HG02852 (cell line): ENCODE data around the gene MOB2.
"Not testable (repeated sequence)": the region's sequence is repeated elsewhere in the genome, so short reads cannot be mapped to it uniquely, and the experiment has no call there.

ENCODE experiments used
- ATAC-seq: cut with Tn5 transposase; IDR thresholded peaks from one replicate; pipeline ENCODE4 v1.9.1; 2021; ENCODE audit warnings: mild to moderate bottlenecking, moderate library complexity; ENCODE audit not compliant: unreplicated experiment

The MOB2 gene

DNA sequence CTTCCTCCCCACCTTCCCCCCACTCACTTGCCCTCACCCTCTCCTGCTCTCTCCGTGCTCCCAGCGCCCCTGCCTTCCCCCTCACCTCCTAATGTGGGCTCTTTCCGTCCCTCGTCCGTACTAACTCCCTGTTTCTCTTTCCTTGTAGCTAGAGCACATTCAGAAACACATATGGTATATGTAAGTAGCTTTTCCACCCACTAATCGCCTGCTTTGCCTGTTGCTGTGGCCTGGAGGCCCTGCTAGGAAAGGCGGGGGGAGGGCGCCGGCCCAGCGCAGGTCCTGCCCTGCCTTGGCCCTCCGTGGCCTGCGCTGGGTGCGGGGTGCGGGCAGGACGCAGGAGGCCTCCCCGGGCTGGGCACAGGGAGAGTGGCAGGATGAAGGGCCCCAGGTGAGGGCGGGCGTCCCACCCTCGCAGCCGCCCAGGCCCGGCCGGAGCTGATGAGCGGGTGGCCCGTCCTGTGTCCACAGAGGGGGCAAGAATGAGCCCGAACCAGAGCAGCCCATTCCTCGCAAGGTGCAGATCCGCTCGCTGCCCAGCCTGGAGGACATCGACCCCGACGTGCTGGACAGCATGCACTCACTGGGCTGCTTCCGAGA, 41.7 kb downstream of the MOB2 start:
- ATAC-seq = no peak

- no peak for ATAC-seq
Measured at GRCh38 chr11:1444321-1444720, 42.3 kb downstream of the MOB2 start.

DNA sequence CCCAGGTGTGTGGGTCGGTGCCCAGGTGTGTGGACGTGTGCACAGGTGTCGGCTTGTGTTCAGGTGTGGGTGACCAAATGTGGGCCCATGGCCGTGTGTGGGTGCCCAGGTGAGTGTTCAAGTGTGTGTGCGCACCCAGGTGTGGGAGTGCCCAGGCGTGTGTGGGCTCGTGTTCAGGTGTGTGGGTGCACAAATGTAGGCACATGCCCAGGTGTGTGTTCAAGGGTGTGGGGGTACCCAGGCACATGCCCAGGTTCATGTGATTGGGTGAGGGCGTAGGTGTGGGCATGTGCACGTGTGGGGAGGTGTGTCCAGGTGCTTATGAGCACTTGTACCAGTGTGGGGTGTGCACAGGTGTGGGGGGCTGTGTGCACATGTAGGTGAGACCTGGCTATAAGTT, 42.8 kb downstream of the MOB2 start:
- no peak for ATAC-seq

GRCh38 chr11:1442807-1443366, 43.7 kb downstream of the MOB2 start:
- no peak for ATAC-seq

GRCh38 chr11:1442163-1442562, 44.4 kb downstream of the MOB2 start:
- ATAC-seq = no peak

DNA sequence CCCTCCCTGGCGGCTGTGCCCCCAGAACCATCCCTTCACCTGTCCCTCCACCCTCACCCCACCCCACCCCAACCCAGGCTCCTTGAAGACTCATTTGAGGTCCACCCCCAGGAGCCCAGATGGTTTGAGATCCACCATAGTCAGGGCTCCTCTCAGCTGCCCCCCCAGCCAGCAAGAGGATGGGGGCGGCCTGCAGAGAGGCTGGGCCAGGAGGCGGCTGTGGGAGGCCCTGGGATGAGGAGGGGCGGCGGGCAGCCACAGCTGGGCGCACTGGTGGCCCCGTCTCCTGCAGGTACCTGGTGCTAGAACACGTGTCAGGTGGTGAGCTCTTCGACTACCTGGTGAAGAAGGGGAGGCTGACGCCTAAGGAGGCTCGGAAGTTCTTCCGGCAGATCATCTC, 46.1 kb downstream of the MOB2 start:
- ATAC-seq = no peak

GRCh38 chr11:1440066-1440465, 46.5 kb downstream of the MOB2 start:
- no peak for ATAC-seq

DNA sequence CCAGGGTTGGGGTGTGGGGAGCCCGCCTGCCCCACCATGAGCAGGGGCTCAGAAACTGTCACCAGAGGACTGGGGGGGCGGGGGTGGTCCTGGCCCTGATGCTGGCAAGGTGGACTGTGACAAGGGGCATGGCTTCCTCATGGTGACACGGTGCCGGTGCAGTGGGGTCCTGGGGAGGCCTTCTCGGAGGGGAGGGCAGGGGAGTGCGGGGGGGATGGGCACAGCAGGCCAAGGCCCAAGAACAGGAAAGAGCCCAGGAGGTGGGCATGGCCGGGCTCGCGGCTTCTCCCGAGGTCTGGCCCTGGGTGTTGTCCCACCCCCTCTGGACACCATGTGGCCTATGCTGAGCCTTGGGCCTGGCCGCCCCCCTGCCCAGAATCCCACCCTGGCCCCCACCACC, 47.2 kb downstream of the MOB2 start:
- ATAC-seq = no peak

GRCh38 chr11:1438967-1439330, 47.6 kb downstream of the MOB2 start:
- no peak for ATAC-seq

- no peak for ATAC-seq
Measured at GRCh38 chr11:1438261-1438966, 48.2 kb downstream of the MOB2 start.

- ATAC-seq = no peak
Measured at GRCh38 chr11:1437500-1437899, 49.1 kb downstream of the MOB2 start.

DNA sequence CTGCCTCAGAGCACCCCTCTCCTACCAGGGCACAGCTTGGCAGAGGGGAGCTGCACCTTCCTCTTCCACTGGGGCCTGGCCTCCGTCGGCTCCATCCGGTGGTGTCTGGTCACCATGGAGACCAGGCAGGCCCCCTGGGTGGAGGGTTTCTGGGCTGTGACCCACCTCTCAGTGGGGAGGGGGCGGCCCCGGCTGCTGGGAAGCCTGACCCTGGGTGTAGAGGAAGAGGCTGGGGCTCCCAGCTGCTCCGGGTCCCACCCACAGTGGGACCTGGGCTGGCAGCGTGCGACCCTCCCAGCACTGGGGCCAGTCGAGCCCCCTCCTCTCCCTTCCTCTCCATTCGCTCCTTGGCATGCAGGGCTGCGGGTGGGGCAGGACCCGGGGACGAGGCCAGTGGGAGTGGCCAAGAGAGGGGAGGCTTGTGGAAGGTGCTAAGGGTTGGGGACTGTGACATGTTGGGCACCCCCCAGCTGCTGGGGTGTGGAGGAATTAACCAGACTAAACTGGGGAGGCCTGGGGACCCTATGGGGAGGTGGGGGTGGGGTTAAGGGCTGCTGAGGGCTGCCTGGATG, 50.0 kb downstream of the MOB2 start:
- ATAC-seq = no peak

- ATAC-seq = no peak
Measured at GRCh38 chr11:1435820-1436467, 50.6 kb downstream of the MOB2 start.

GRCh38 chr11:1435479-1435819, 51.1 kb downstream of the MOB2 start:
- not testable (repeated sequence) for ATAC-seq

DNA sequence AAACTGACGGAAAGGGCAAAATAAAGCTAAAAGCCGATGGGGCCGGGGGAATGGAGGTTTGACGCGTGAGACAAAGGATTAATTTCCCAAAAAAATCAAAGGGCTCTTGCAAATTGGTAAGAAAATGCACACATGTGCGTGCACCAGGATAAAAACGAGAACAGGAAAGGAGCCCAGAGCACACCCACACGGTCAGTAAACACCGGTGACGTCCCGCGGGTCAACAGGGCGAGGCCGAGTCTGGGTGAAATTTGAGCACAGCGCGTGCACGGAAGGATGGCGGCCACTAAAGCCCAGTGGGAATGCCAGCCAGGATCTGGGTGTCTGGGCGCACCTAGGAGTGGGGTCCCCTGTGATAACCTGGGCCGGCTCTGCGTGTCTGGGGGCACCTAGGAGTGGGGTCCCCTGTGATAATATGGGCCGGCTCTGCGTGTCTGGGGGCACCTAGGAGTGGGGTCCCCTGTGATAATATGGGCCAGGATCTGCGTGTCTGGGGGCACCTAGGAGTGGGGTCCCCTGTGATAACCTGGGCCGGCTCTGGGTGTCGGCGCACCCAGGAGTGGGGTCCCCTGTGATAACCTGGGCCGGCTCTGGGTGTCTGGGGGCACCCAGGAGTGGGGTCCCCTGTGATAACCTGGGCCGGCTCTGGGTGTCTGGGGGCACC, 52.5 kb downstream of the MOB2 start:
- ATAC-seq = no peak

GRCh38 chr11:1433568-1433967, 53.0 kb downstream of the MOB2 start:
- ATAC-seq = no peak

- no peak for ATAC-seq
Measured at GRCh38 chr11:1428762-1429316, 57.7 kb downstream of the MOB2 start.

DNA sequence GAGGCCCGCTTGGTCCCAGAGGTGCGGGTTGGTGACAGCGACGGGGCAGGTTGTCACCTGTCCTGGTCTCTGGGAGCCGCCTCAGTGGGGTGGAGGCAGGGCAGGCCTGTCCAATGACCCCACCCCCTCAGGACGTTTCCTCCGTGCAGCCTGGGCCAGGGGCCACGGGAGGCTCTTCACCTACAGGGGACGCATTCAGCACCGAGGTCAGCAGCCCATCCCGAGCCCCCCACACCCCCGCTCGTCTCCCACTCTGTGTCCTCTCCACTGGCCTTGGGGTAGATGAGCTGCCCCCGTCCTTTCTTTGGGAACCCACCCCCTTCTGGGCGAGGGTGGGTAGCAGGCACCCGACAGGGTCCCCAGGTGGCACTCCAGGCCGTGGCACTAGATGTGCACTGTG, 61.1 kb downstream of the MOB2 start:
- no peak for ATAC-seq

- no peak for ATAC-seq
Measured at GRCh38 chr11:1425006-1425405, 61.6 kb downstream of the MOB2 start.

DNA sequence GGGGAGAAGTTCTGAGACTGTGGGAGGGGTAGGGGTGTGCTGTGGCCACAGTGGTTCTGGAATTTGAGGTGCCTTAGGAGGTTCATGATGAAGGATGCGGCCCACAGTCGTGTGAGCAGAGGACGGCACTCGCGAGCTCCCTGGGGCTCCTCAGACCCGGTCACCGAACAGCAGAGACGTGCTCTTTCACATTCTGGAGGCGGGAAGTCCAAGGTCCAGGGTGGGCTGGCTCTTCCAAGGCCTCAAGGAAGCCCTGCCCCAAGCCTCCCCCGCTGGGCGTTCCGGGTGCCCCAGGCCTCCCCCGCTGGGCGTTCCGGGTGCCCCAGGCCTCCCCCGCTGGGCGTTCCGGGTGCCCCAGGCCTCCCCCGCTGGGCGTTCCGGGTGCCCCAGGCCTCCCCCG, 63.2 kb downstream of the MOB2 start:
- not testable (repeated sequence) for ATAC-seq

DNA sequence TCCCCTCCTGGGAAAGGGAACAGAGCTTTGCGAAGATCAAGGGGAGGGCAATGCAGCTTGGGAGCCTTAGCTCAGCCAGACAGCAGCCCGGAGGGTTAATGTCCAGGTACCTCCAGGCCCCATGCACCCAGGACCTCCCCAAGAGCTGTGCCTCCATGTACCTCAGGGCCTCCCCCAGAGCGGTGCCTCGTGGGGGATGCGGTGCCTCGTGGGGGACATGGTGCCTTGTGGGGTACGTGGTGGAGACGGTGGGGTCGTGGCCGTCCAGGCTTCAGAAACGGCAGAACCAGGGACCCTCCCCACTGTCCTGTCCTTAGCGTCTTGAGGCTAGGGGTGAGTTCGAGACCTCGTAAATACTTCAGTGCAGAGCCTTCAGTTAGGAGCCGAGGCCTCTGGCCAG, 63.6 kb downstream of the MOB2 start:
- ATAC-seq = no peak
